Effector memory CD8-positive, alpha-beta T cell (primary cell): ENCODE results near the gene PITPNM3.

ENCODE experiments used
- ATAC-seq: fragments of 150-1000 bp; cut with Tn5 transposase; replicated peaks from 2 replicates; pipeline ENCODE4 v1.10.0; 2021; ENCODE audit warnings: mild to moderate bottlenecking, moderate library complexity
- DNase-seq, 3 experiments: peaks; one replicate each; pipeline ENCODE4 v3.0.0; 2021
- H3K27ac Mint-ChIP-seq, 2 donors: one replicate each; pipeline ENCODE4 v1.8.0; 2022; ENCODE audit warnings: mild to moderate bottlenecking in 2 of 2, mixed read lengths in 2 of 2, moderate library complexity in 2 of 2
- H3K27me3 Mint-ChIP-seq, 2 donors: one replicate each; pipeline ENCODE4 v1.8.0; 2022; ENCODE audit warnings: mixed read lengths in 2 of 2
- H3K36me3 Mint-ChIP-seq: one replicate; pipeline ENCODE4 v1.8.0; 2022; ENCODE audit warnings: mild to moderate bottlenecking, moderate library complexity, mixed read lengths; ENCODE audit not compliant: insufficient read depth
- H3K4me1 Mint-ChIP-seq, 2 donors: one replicate each; pipeline ENCODE4 v1.8.0; 2022; ENCODE audit warnings: low read depth in 2 of 2, mixed read lengths in 2 of 2
- H3K4me3 Mint-ChIP-seq, 2 donors: one replicate each; pipeline ENCODE4 v1.8.0; 2022; ENCODE audit warnings: mild to moderate bottlenecking in 2 of 2, mixed read lengths in 2 of 2, moderate library complexity in 2 of 2
- H3K9me3 Mint-ChIP-seq, 2 donors: one replicate each; pipeline ENCODE4 v1.8.0; 2022; ENCODE audit warnings: mixed read lengths in 2 of 2

Gene PITPNM3

GRCh38 chr17:6468051-6468790 lies 88.1 kb downstream of the PITPNM3 start:
- Mint-ChIP-seq H3K27ac (no peak overlapping the region), H3K36me3 (no peaks in the 10 kb centered on the region), H3K4me3 (no peak overlapping the region), H3K9me3 (no peaks in the 10 kb centered on the region), H3K27me3 (peaks cover 11 to 15% of the 10 kb centered on the region in 2 donors), H3K4me1 (peaks cover 0 to 3% of the 10 kb centered on the region in 2 donors)
- DNase-seq (no peak), ATAC-seq (no peak)

DNA sequence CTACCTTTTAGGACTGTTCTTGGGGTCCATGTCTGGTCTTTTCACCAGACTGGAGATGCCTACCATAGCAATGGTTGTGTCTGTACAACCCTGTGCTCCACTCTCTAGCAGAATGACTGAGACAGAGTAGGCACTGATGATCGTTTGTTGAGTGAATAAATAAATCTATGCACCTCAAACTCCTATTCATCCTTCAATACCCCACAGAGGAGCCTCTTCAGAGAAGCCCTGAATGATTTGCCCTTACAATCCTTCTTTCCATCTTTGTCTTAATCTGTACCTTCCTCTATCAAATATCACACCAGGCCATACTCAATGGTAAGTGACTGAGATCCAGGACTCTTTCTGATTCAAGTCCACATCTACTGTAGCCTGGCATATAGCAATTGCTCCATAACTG lies 88.8 kb downstream of the PITPNM3 start:
- no peak overlapping the region for H3K27ac Mint-ChIP-seq
- no peaks in the 10 kb centered on the region for H3K36me3 Mint-ChIP-seq
- H3K4me1 Mint-ChIP-seq, result no peaks in the 10 kb centered on the region
- DNase-seq (no peak), ATAC-seq (no peak)
- peaks cover 12 to 17% of the 10 kb centered on the region in 2 donors for H3K27me3 Mint-ChIP-seq
- H3K4me3 Mint-ChIP-seq, result no peak overlapping the region
- no peaks in the 10 kb centered on the region for H3K9me3 Mint-ChIP-seq

- Mint-ChIP-seq H3K36me3 (no peaks in the 10 kb centered on the region), H3K27me3 (peaks cover 20 to 23% of the 10 kb centered on the region in 2 donors), H3K4me3 (no peak overlapping the region), H3K27ac (peak overlapping the region in 1 of 2 donors; percentile 30), H3K4me1 (no peaks in the 10 kb centered on the region), H3K9me3 (no peaks in the 10 kb centered on the region)
- ATAC-seq, result no peak
- no peak for DNase-seq
Observed at GRCh38 chr17:6465206-6466003, 91.0 kb downstream of the PITPNM3 start.

DNA sequence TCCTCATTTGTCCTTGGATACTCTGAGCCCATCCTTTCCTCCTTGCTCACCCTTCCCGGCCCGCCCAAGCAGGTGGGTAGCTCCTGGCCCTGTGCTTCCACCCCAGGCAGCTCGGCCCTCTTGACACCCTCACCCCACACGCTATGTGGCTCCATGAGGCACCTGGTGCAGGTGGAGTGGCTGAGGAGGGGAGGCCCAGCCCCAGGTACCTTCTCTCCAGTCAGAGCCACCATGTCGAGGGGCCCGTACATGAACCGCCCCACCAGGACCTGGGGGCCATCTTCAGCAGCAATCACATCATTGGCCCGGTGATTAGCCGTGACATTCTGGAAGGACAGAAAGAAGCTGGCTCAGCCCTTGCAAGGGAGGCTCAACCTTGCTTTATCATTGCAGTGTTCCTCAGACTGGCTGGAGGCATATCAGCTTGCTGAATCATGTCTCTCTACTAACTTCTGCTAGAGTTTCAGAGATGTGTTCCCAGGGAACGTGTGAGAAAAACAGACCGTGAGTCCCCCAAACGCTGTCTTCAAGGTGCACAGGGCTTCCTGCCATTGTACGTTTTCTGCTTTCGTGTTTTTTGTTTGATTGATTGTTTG lies 91.8 kb downstream of the PITPNM3 start:
- Mint-ChIP-seq H3K27me3 (peaks cover 20 to 23% of the 10 kb centered on the region in 2 donors), H3K27ac (no peak overlapping the region), H3K36me3 (no peaks in the 10 kb centered on the region), H3K4me1 (no peaks in the 10 kb centered on the region), H3K4me3 (no peak overlapping the region), H3K9me3 (no peaks in the 10 kb centered on the region)
- DNase-seq (no peak), ATAC-seq (no peak)

DNA sequence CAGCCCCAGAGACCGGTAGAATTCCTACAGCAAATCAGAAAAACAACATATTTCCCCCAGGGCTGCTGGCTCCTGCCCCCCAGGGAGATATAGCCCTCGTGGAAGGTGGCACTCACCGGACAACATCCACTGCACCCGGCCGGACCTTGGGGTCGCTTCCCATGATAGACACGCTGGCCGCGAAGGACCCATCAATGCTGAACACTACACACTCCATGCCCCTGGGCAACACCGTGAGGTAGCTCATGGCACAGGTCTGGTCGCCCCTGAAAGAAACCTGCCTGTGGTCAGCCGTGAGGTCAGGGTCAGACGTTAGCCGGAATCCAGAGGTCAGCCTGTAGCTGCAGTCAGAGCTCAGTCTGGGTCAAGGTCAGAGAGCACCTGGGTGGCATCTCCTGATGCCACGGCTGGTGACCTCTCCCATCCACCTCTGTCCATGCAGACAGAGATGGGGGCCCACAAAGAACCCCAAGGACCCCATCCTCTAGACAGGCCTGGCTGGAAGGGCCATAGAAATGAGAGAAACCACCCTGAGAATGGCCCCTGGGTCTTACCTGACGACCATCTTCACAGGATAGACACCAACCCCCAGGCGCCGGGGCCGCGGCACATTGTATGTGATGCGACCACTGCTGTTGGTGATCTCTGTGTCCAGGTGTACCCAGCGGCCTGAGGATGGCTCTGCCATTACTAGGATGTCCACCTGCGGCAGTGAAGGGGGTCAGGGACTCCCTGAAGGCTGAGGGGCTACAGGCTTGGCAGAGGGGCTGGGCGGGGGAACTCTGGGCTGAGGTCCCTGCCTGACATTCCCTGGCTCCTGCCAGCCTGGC lies 92.5 kb downstream of the PITPNM3 start:
- Mint-ChIP-seq H3K4me1 (no peaks in the 10 kb centered on the region), H3K27ac (no peak overlapping the region), H3K36me3 (no peaks in the 10 kb centered on the region), H3K27me3 (peaks cover 20 to 23% of the 10 kb centered on the region in 2 donors), H3K9me3 (no peaks in the 10 kb centered on the region), H3K4me3 (no peak overlapping the region)
- DNase-seq (no peak), ATAC-seq (no peak)

- H3K4me1 Mint-ChIP-seq, result no peaks in the 10 kb centered on the region
- no peaks in the 10 kb centered on the region for H3K9me3 Mint-ChIP-seq
- ATAC-seq, result no peak
- DNase-seq, result no peak
- no peak overlapping the region for H3K27ac Mint-ChIP-seq
- H3K36me3 Mint-ChIP-seq, result no peaks in the 10 kb centered on the region
- H3K4me3 Mint-ChIP-seq, result no peak overlapping the region
- H3K27me3 Mint-ChIP-seq, result peaks cover 20 to 23% of the 10 kb centered on the region in 2 donors
Observed at GRCh38 chr17:6462692-6463091, 93.7 kb downstream of the PITPNM3 start.

DNA sequence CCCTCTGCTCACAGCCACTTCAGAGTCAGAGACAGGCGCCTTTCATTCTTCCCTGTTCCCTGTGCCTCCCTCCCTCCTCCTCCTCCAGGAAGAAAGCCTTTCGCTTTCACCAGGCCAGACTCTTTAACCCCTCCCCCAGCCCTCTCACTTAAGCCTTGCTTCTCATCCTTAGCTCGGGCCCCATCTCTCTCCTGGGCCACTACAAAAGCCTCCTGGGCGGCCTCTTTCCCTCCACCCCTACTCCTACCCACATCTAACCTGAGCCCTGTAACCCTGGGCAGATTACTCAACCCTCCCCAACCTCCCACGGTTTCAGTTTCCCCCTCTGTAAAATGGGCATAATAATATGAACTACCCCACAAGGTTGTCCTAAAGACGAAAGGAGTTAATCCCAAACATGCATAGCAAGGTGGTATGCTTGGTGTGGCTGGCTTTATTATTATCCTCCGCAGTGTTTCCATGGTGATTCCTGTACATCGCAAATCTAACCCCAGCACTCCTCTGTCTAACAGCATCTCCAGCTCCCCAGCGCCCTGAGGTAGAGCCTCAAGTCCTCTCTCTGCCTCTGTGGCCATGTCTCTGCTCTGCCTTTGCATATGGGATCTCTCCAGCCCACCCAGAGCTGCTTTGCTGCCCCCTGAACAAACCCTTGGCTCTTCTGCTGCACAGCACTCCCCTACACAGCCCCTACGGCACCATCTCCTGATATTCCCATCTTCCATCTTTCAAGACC lies 94.4 kb downstream of the PITPNM3 start:
- no peak overlapping the region for H3K27ac Mint-ChIP-seq
- H3K27me3 Mint-ChIP-seq, result peaks cover 20 to 23% of the 10 kb centered on the region in 2 donors
- no peak overlapping the region for H3K4me3 Mint-ChIP-seq
- no peaks in the 10 kb centered on the region for H3K9me3 Mint-ChIP-seq
- no peaks in the 10 kb centered on the region for H3K36me3 Mint-ChIP-seq
- ATAC-seq (no peak), DNase-seq (no peak)
- no peaks in the 10 kb centered on the region for H3K4me1 Mint-ChIP-seq

GRCh38 chr17:6461246-6461645 lies 95.1 kb downstream of the PITPNM3 start:
- Mint-ChIP-seq H3K4me3 (no peak overlapping the region), H3K27me3 (peaks cover 20 to 24% of the 10 kb centered on the region in 2 donors), H3K27ac (no peak overlapping the region), H3K9me3 (no peaks in the 10 kb centered on the region), H3K4me1 (no peaks in the 10 kb centered on the region), H3K36me3 (no peaks in the 10 kb centered on the region)
- ATAC-seq (no peak), DNase-seq (no peak)

GRCh38 chr17:6460531-6461161 lies 95.7 kb downstream of the PITPNM3 start:
- peaks cover 14 to 19% of the 10 kb centered on the region in 2 donors for H3K27me3 Mint-ChIP-seq
- H3K9me3 Mint-ChIP-seq, result no peaks in the 10 kb centered on the region
- no peaks in the 10 kb centered on the region for H3K4me1 Mint-ChIP-seq
- DNase-seq (no peak), ATAC-seq (no peak)
- no peak overlapping the region for H3K4me3 Mint-ChIP-seq
- H3K27ac Mint-ChIP-seq, result no peak overlapping the region
- no peaks in the 10 kb centered on the region for H3K36me3 Mint-ChIP-seq

- no peak for DNase-seq
- Mint-ChIP-seq H3K27ac (no peak overlapping the region), H3K4me3 (no peak overlapping the region), H3K27me3 (peaks cover 9 to 27% of the 10 kb centered on the region in 2 donors), H3K36me3 (no peaks in the 10 kb centered on the region), H3K9me3 (no peaks in the 10 kb centered on the region), H3K4me1 (peaks cover 4% of the 10 kb centered on the region in 2 donors)
- no peak for ATAC-seq
Observed at GRCh38 chr17:6458460-6458950, 97.8 kb downstream of the PITPNM3 start.

DNA sequence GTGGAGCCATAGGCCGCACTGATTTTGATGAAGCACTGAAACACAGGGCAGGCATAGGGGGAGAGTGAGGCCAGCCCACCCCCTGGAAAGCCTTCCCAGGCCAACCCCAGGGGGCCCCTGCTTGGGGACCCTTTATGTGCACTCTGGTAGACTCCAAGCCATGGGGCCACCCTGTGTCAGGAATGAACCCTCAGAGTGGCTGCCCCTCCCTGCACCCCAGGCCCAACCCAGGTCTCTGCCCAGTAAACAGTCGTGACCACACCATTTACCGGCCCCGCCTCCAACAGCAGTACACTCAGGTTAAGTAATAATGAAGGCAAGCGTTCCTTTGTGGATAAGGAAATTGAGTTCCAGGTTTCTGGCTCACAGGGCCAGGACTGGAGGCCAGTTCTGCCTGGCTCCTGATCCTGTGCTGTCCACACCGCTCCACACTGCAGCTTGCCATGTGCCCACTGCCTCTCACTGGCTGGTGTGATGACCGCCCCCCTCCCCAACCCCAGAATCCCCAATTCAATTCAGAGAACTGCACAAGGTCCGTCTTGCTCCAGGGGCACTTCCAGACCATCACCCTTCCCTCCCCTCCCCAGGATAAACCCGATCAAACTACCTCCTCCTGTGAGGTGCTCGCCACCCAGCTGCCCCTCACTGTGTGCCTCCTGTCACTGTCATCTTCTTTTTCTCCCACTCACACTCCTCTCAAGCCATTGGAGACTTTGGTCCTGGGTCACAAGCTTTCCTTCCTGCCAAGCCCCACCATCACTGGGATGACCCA lies 98.5 kb downstream of the PITPNM3 start:
- no peak for DNase-seq
- no peaks in the 10 kb centered on the region for H3K36me3 Mint-ChIP-seq
- H3K9me3 Mint-ChIP-seq, result no peaks in the 10 kb centered on the region
- peaks cover 9 to 33% of the 10 kb centered on the region in 2 donors for H3K27me3 Mint-ChIP-seq
- ATAC-seq, result no peak
- H3K4me1 Mint-ChIP-seq, result peaks cover 4 to 6% of the 10 kb centered on the region in 2 donors
- no peak overlapping the region for H3K27ac Mint-ChIP-seq
- no peak overlapping the region for H3K4me3 Mint-ChIP-seq
